Hepatocyte (in vitro differentiated cells): ENCODE results near the gene CFLAR.

Experiments used
- EZH2 ChIP-seq: fragments of 200-600 bp; sonication (generic); IDR thresholded peaks from 2 replicates; pipeline ENCODE4 v1.6.1; 2016; ENCODE audit warnings: antibody characterized with exemption, mild to moderate bottlenecking, borderline replicate concordance
- TF ChIP-seq, protein P1 (sequence below): fragments of 200-600 bp; sonication (generic); IDR thresholded peaks from 2 replicates; pipeline ENCODE4 v1.5.1; 2016; ENCODE audit warnings: antibody characterized with exemption, mild to moderate bottlenecking; ENCODE audit not compliant: poor library complexity

GRCh38 chr2:201219328-201220096 lies 103.5 kb downstream of the CFLAR start:
- TF ChIP-seq, protein P1, sequence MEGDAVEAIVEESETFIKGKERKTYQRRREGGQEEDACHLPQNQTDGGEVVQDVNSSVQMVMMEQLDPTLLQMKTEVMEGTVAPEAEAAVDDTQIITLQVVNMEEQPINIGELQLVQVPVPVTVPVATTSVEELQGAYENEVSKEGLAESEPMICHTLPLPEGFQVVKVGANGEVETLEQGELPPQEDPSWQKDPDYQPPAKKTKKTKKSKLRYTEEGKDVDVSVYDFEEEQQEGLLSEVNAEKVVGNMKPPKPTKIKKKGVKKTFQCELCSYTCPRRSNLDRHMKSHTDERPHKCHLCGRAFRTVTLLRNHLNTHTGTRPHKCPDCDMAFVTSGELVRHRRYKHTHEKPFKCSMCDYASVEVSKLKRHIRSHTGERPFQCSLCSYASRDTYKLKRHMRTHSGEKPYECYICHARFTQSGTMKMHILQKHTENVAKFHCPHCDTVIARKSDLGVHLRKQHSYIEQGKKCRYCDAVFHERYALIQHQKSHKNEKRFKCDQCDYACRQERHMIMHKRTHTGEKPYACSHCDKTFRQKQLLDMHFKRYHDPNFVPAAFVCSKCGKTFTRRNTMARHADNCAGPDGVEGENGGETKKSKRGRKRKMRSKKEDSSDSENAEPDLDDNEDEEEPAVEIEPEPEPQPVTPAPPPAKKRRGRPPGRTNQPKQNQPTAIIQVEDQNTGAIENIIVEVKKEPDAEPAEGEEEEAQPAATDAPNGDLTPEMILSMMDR, result no peak
- TF ChIP-seq EZH2, result no peak
